Measurements from ENCODE around the gene HAUS8. TPM values are rescaled to one million over a fixed set of nuclear protein-coding genes. Genes with fewer than 3 reads are reported as not detected.

The HAUS8 gene
- total RNA-seq, 1 donor from 2014 or later, result 9.1 TPM

DNA sequence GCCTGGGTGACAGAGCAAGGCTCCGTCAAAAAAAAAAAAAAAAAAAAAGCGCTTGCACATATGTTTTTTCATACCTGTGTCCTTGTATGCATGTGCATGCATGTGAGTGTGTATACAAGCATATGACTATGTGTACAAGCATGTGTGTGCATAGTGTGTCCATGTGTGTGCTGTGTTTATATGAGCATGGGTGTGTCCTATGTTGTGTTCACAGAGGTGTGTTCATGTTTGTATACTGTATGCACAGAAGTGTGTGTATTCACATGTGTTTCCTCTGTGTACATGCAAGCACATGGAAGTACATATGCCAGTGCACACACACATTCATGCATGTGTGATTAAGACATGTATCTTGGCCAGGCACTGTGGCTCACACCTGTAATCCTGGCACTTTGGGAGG, 17.4 kb upstream of the HAUS8 start:
- no peak overlapping the region for H3K27ac ChIP-seq
- no peaks in the 10 kb centered on the region for H3K9me3 ChIP-seq
- DNase-seq (no peak), ATAC-seq (no peak)
- peaks cover 77% of the 10 kb centered on the region for H3K4me1 ChIP-seq
- intact Hi-C loops (cut with DNase I), result no loop called here
- no peak overlapping the region for H3K4me3 ChIP-seq
- TF ChIP-seq, protein P1, sequence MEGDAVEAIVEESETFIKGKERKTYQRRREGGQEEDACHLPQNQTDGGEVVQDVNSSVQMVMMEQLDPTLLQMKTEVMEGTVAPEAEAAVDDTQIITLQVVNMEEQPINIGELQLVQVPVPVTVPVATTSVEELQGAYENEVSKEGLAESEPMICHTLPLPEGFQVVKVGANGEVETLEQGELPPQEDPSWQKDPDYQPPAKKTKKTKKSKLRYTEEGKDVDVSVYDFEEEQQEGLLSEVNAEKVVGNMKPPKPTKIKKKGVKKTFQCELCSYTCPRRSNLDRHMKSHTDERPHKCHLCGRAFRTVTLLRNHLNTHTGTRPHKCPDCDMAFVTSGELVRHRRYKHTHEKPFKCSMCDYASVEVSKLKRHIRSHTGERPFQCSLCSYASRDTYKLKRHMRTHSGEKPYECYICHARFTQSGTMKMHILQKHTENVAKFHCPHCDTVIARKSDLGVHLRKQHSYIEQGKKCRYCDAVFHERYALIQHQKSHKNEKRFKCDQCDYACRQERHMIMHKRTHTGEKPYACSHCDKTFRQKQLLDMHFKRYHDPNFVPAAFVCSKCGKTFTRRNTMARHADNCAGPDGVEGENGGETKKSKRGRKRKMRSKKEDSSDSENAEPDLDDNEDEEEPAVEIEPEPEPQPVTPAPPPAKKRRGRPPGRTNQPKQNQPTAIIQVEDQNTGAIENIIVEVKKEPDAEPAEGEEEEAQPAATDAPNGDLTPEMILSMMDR (IDR thresholded peaks at IDR 0.05), result no peak
- H3K36me3 ChIP-seq, result no peaks in the 10 kb centered on the region
- no peaks in the 10 kb centered on the region for H3K27me3 ChIP-seq (ENCODE audit: low read depth)

DNA sequence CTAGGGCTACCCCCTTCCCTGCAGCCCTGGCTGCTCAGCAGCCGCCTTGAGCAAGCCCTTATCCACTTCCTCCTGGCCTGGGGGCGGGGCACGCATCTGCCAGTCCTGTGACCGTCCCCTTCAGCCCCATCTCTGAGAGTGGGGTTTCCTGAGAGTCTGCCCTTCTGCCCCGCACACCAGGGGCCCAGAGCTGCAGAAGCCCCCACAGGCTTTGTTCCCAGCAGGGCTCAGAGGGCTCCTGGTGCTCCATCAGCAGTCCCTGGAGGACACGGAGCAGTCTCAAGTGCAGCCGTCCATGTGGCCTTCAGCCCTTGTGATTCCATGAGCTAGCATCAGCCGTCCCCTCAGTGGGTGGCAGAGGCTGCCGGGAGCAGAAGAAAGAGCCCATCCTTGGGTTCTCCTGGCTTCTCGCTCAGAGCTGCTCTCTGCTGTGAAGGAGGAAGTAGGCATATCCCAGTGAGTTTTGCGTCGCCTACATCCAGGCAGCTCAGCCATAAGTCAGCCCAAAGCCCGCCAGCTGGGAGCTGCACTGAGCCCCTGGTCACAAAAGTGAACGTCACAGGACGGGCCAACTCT, 16.6 kb upstream of the HAUS8 start:
- TF ChIP-seq, protein P1 (IDR thresholded peaks at IDR 0.05), result no peak
- Histone ChIP-seq H3K36me3 (peaks cover under 1% of the 10 kb centered on the region), H3K4me1 (peaks cover 69% of the 10 kb centered on the region), H3K27me3 (ENCODE audit: low read depth) (no peaks in the 10 kb centered on the region), H3K4me3 (no peak overlapping the region), H3K9me3 (no peaks in the 10 kb centered on the region), H3K27ac (peak overlapping the region; percentile 67)
- intact Hi-C loops (cut with DNase I), result no loop called here
- DNase-seq (peak; percentile 84), ATAC-seq (peak; percentile 77 to 85)

DNA sequence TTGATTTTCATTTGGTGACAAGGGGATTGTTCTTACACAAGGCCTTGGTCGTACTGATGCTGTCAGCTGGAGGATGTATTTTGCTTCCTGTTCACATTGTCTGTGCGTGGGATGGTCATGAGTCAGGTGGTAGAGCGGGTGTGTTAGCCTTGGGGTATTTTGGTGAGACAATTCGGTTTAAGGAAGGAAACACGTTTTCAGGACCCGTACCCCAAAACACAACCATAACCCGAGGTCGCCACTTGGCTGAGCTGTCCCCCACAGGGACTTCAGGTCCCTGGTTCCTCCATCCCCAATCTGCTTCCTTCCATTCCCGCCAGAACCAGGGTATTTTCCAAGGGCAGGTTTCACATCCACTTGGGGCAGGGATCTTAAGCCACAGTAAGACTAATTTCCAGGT, 15.3 kb upstream of the HAUS8 start:
- H3K4me3 ChIP-seq, result no peak overlapping the region
- peaks cover 12% of the 10 kb centered on the region for H3K36me3 ChIP-seq
- H3K27ac ChIP-seq, result no peak overlapping the region
- intact Hi-C loops (cut with DNase I), result no loop called here
- H3K4me1 ChIP-seq, result peaks cover 60% of the 10 kb centered on the region
- H3K27me3 ChIP-seq (ENCODE audit: low read depth), result no peaks in the 10 kb centered on the region
- ATAC-seq, result peak; percentile 49 to 63
- DNase-seq, result no peak
- TF ChIP-seq, protein P1 (IDR thresholded peaks at IDR 0.05), result no peak
- H3K9me3 ChIP-seq, result no peaks in the 10 kb centered on the region

DNA sequence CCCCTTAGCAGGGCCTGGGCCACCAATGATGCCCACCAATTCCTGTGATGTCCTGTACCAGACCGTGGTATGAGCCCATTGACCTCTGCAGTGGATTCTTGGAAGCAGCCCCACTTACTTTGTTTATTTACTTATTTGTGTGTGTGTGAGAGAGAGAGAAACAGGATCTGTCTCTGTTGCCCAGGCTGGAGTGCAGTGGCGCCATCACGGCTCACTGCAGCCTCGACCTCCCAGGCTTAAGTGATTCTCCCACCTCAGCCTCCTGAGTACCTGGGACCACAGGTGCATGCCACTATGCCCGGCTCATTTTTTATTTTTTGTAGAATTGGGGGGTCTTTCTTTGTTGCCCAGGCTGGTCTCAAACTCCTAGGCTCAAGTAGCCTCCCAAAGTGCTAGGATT, 13.3 kb upstream of the HAUS8 start:
- no peaks in the 10 kb centered on the region for H3K27me3 ChIP-seq (ENCODE audit: low read depth)
- DNase-seq, result no peak
- no peaks in the 10 kb centered on the region for H3K9me3 ChIP-seq
- no peak overlapping the region for H3K4me3 ChIP-seq
- no peak for ATAC-seq
- intact Hi-C loops (cut with DNase I), result no loop called here
- peaks cover 12% of the 10 kb centered on the region for H3K36me3 ChIP-seq
- TF ChIP-seq, protein P1 (IDR thresholded peaks at IDR 0.05), result no peak
- peaks cover 45% of the 10 kb centered on the region for H3K4me1 ChIP-seq
- no peak overlapping the region for H3K27ac ChIP-seq

DNA sequence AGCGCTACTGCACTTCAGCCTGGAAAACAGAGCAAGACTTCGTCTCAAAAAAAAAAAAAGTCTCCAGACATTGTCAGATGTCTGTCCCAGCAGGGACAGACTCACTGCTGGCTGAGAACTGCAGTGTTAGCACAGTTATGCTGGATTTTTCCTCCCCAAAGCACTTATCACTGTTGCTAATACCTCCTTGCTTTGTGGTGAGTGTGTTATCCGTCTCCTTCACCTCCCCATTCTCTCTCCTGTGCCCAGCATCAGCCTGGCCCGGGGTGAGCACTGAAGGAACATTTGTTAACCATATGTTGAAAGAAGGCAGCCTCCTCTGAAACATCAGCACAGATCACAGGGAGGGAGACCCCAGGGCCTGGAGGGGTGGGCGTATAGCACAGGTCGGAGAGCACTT, 11.6 kb upstream of the HAUS8 start:
- Histone ChIP-seq H3K27ac (no peak overlapping the region), H3K4me1 (peaks cover 46% of the 10 kb centered on the region), H3K36me3 (peaks cover 12% of the 10 kb centered on the region), H3K27me3 (ENCODE audit: low read depth) (no peaks in the 10 kb centered on the region), H3K4me3 (no peak overlapping the region), H3K9me3 (no peaks in the 10 kb centered on the region)
- intact Hi-C loops (cut with DNase I), result no loop called here
- DNase-seq (no peak), ATAC-seq (no peak)
- TF ChIP-seq, protein P1 (IDR thresholded peaks at IDR 0.05), result no peak

Data from lower lobe of right lung (tissue), 2 donors.